ENCODE data around the gene PDE4A. TPM values are rescaled to one million over a fixed set of nuclear protein-coding genes. Genes with fewer than 3 reads are reported as not detected.
"Not testable (repeated sequence)": the region's sequence is repeated elsewhere in the genome, so short reads cannot be mapped to it uniquely, and the experiment has no call there.

The PDE4A gene
- total RNA-seq, 1 experiment from 2014 or later = 9.2 TPM

- DNase-seq (ENCODE audit: low read depth) = peak; percentile 90
These were observed 3.8 kb downstream of the PDE4A start for GRCh38 chr19:10424011-10424637.

- no peak for DNase-seq (ENCODE audit: low read depth)
These were observed 6.8 kb downstream of the PDE4A start for GRCh38 chr19:10427169-10427568.

- no peak for DNase-seq (ENCODE audit: low read depth)
These were observed 8.7 kb downstream of the PDE4A start for GRCh38 chr19:10428996-10429381.

GRCh38 chr19:10430505-10431253 lies 10.3 kb downstream of the PDE4A start:
- no peak for DNase-seq (ENCODE audit: low read depth)

- peak; percentile 54 for DNase-seq (ENCODE audit: low read depth)
These were observed 11.1 kb downstream of the PDE4A start for GRCh38 chr19:10431254-10431942.

GRCh38 chr19:10431943-10432735 lies 11.8 kb downstream of the PDE4A start:
- DNase-seq (ENCODE audit: low read depth) = no peak

- no peak for DNase-seq (ENCODE audit: low read depth)
These were observed 12.4 kb downstream of the PDE4A start for GRCh38 chr19:10432736-10433130.

GRCh38 chr19:10433131-10433536 lies 12.8 kb downstream of the PDE4A start:
- no peak for DNase-seq (ENCODE audit: low read depth)

GRCh38 chr19:10439588-10439987 lies 19.2 kb downstream of the PDE4A start:
- DNase-seq (ENCODE audit: low read depth) = no peak

GRCh38 chr19:10442698-10443097 lies 22.4 kb downstream of the PDE4A start:
- no peak for DNase-seq (ENCODE audit: low read depth)

GRCh38 chr19:10449037-10449436 lies 28.7 kb downstream of the PDE4A start:
- DNase-seq (ENCODE audit: low read depth) = no peak

GRCh38 chr19:10450191-10450852 lies 30.0 kb downstream of the PDE4A start:
- no peak for DNase-seq (ENCODE audit: low read depth)

GRCh38 chr19:10450853-10451609 lies 30.7 kb downstream of the PDE4A start:
- DNase-seq (ENCODE audit: low read depth) = no peak

GRCh38 chr19:10452726-10453618 lies 32.6 kb downstream of the PDE4A start:
- no peak for DNase-seq (ENCODE audit: low read depth)

GRCh38 chr19:10453852-10454251 lies 33.5 kb downstream of the PDE4A start:
- no peak for DNase-seq (ENCODE audit: low read depth)

- no peak for DNase-seq (ENCODE audit: low read depth)
These were observed 33.9 kb downstream of the PDE4A start for GRCh38 chr19:10454267-10454666.

GRCh38 chr19:10458733-10459132 lies 38.4 kb downstream of the PDE4A start:
- not testable (repeated sequence) for DNase-seq (ENCODE audit: low read depth)

- DNase-seq (ENCODE audit: low read depth) = no peak
These were observed 40.3 kb downstream of the PDE4A start for GRCh38 chr19:10460714-10461046.

Measured in HT1080 (cell line).